GM19240 (cell line): ENCODE data around the gene CNOT6L.

ENCODE experiments used
- DNase-seq: peaks from one replicate; pipeline ENCODE4 v3.0.0; 2011; ENCODE audit warnings: low spot score; ENCODE audit not compliant: insufficient read length

The CNOT6L gene

GRCh38 chr4:77713884-77714283 is 105.3 kb downstream of the CNOT6L start:
- DNase-seq: no peak

- DNase-seq: no peak
Measured at GRCh38 chr4:77712675-77713074, 106.5 kb downstream of the CNOT6L start.

- no peak for DNase-seq
Measured at GRCh38 chr4:77711469-77711868, 107.7 kb downstream of the CNOT6L start.

GRCh38 chr4:77710684-77711083 is 108.5 kb downstream of the CNOT6L start:
- no peak for DNase-seq

GRCh38 chr4:77710059-77710458 is 109.1 kb downstream of the CNOT6L start:
- DNase-seq: no peak

GRCh38 chr4:77706717-77707116 is 112.5 kb downstream of the CNOT6L start:
- no peak for DNase-seq

GRCh38 chr4:77703666-77704065 is 115.5 kb downstream of the CNOT6L start:
- no peak for DNase-seq

GRCh38 chr4:77701121-77701520 is 118.0 kb downstream of the CNOT6L start:
- no peak for DNase-seq

GRCh38 chr4:77699731-77700210 is 119.4 kb downstream of the CNOT6L start:
- DNase-seq: no peak

- no peak for DNase-seq
Measured at GRCh38 chr4:77697860-77698590, 121.1 kb downstream of the CNOT6L start.

GRCh38 chr4:77695774-77696173 is 123.4 kb downstream of the CNOT6L start:
- DNase-seq: no peak

GRCh38 chr4:77692847-77693432 is 126.2 kb downstream of the CNOT6L start:
- DNase-seq: no peak

- DNase-seq: no peak
Measured at GRCh38 chr4:77681792-77682191, 137.4 kb downstream of the CNOT6L start.

- no peak for DNase-seq
Measured at GRCh38 chr4:77676842-77677241, 142.3 kb downstream of the CNOT6L start.

- no peak for DNase-seq
Measured at GRCh38 chr4:77671051-77671450, 148.1 kb downstream of the CNOT6L start.

GRCh38 chr4:77669946-77670590 is 149.1 kb downstream of the CNOT6L start:
- no peak for DNase-seq

GRCh38 chr4:77665381-77666069 is 153.6 kb downstream of the CNOT6L start:
- no peak for DNase-seq
